IMR-90 (cell line): ENCODE data around the gene ZSWIM8. TPM values are rescaled to one million over a fixed set of nuclear protein-coding genes. Genes with fewer than 3 reads are reported as not detected.

Experiments
- ATAC-seq: fragments of 200-7000 bp; cut with Tn5 transposase; 2 replicates; pipeline ENCODE4 v1.9.1; 2020; ENCODE audit warnings: low read depth, mild to moderate bottlenecking, moderate library complexity
- BruUV-seq: library from RNA; stranded (reverse); fragments of 400-500 nt; replicated peaks from 2 replicates; lab custom pipeline; 2021; lab: Mats Ljungman, UMichigan
- CTCF ChIA-PET: fragments of 300-600 bp; formaldehyde crosslinking; extraction: SDS; loops from one replicate; lab custom pipeline; 2021; ENCODE audit warnings: antibody characterized with exemption; lab: Yijun Ruan, JAX
- POLR2A ChIA-PET: fragments of 300-600 bp; sonication (Branson Sonifier 250); formaldehyde crosslinking; loops from one replicate; lab custom pipeline; 2022; ENCODE audit warnings: antibody characterized with exemption; ENCODE audit not compliant: unreplicated experiment; lab: Charles Lee
- DNase-seq: peaks from one replicate; pipeline ENCODE4 v3.0.0; 2013
- H2AFZ ChIP-seq: replicated peaks from 2 replicates; pipeline ENCODE3; 2013; ENCODE audit warnings: low read length, mild to moderate bottlenecking; ENCODE audit not compliant: poor library complexity
- H2AK5ac ChIP-seq: 2 replicates; pipeline ENCODE4 v1.6.1; 2013; ENCODE audit warnings: low read depth, low read length, inconsistent platforms
- H2AK9ac ChIP-seq: replicated peaks from 2 replicates; pipeline ENCODE3; 2013; ENCODE audit warnings: mild to moderate bottlenecking, low read depth, low read length, moderate library complexity; ENCODE audit not compliant: poor library complexity
- H2BK120ac ChIP-seq: 2 replicates; pipeline ENCODE4 v1.6.1; 2013; ENCODE audit warnings: low read depth, low read length, inconsistent platforms
- H2BK15ac ChIP-seq: 3 replicates; pipeline ENCODE4 v1.6.1; 2013; ENCODE audit warnings: low read depth, low read length, inconsistent platforms
- H2BK20ac ChIP-seq: 2 replicates; pipeline ENCODE4 v1.6.1; 2013; ENCODE audit warnings: low read depth, mild to moderate bottlenecking, inconsistent platforms, low read length, moderate library complexity
- H2BK5ac ChIP-seq: 2 replicates; pipeline ENCODE4 v1.6.1; 2013; ENCODE audit warnings: mild to moderate bottlenecking, low read depth, low read length, inconsistent platforms; ENCODE audit not compliant: poor library complexity, severe bottlenecking
- H3K14ac ChIP-seq: replicated peaks from 2 replicates; pipeline ENCODE4 v1.6.1; 2013; ENCODE audit warnings: low read depth, low read length, inconsistent platforms
- H3K18ac ChIP-seq: 2 replicates; pipeline ENCODE4 v1.6.1; 2013; ENCODE audit warnings: low read depth, low read length, control low read depth
- H3K23ac ChIP-seq: 2 replicates; pipeline ENCODE4 v1.6.1; 2013; ENCODE audit warnings: low read depth, low read length, inconsistent platforms
- H3K27ac ChIP-seq: 2 replicates; pipeline ENCODE4 v1.5.1; 2013; ENCODE audit warnings: mild to moderate bottlenecking, control low read depth, low read length; ENCODE audit not compliant: insufficient read depth
- H3K27me3 ChIP-seq: 2 replicates; pipeline ENCODE4 v1.6.1; 2013; ENCODE audit warnings: low read length; ENCODE audit not compliant: control insufficient read depth, insufficient read depth
- H3K36me3 ChIP-seq: 2 replicates; pipeline ENCODE4 v1.6.1; 2013; ENCODE audit warnings: low read length, mixed read lengths; ENCODE audit not compliant: control insufficient read depth, insufficient read depth
- H3K4ac ChIP-seq: 2 replicates; pipeline ENCODE4 v1.6.1; 2013; ENCODE audit warnings: low read depth, low read length, inconsistent platforms
- H3K4me1 ChIP-seq: 2 replicates; pipeline ENCODE4 v1.6.1; 2013; ENCODE audit warnings: low read length, mixed read lengths; ENCODE audit not compliant: control insufficient read depth, insufficient read depth
- H3K4me2 ChIP-seq: 2 replicates; pipeline ENCODE4 v1.6.1; 2013; ENCODE audit warnings: low read depth, mild to moderate bottlenecking, control low read depth, low read length, moderate library complexity
- H3K4me3 ChIP-seq: 2 replicates; pipeline ENCODE4 v1.5.1; 2013; ENCODE audit warnings: low read depth, mild to moderate bottlenecking, control low read depth, low read length, moderate library complexity; ENCODE audit not compliant: insufficient read depth
- H3K56ac ChIP-seq: 2 replicates; pipeline ENCODE4 v1.6.1; 2013; ENCODE audit warnings: low read length, inconsistent platforms; ENCODE audit not compliant: insufficient read depth; ENCODE audit errors: extremely low read depth
- H3K79me1 ChIP-seq, 2 experiments: 2 replicates each; pipeline ENCODE4 v1.6.1; 2013; ENCODE audit warnings: low read length in 2 of 2, inconsistent platforms in 1 of 2, low read depth in 1 of 2
- H3K9ac ChIP-seq: 2 replicates; pipeline ENCODE4 v1.6.1; 2013; ENCODE audit warnings: low read depth, low read length, control low read depth
- H3K9me1 ChIP-seq: 2 replicates; pipeline ENCODE4 v1.6.1; 2013; ENCODE audit warnings: low read length, inconsistent platforms; ENCODE audit not compliant: insufficient read depth
- H3K9me3 ChIP-seq: 2 replicates; pipeline ENCODE4 v1.6.1; 2013; ENCODE audit warnings: low read length; ENCODE audit not compliant: control insufficient read depth, insufficient read depth
- H4K20me1 ChIP-seq: 2 replicates; pipeline ENCODE4 v1.6.1; 2013; ENCODE audit warnings: low read length, inconsistent platforms; ENCODE audit not compliant: insufficient read depth
- H4K5ac ChIP-seq: 2 replicates; pipeline ENCODE4 v1.6.1; 2013; ENCODE audit warnings: mild to moderate bottlenecking, low read depth, low read length, control low read depth
- H4K8ac ChIP-seq, 2 experiments: 2 replicates each; pipeline ENCODE4 v1.6.1; 2013; ENCODE audit warnings: low read depth in 2 of 2, low read length in 2 of 2, control low read depth in 1 of 2, inconsistent platforms in 1 of 2
- H4K91ac ChIP-seq: 2 replicates; pipeline ENCODE4 v1.6.1; 2013; ENCODE audit warnings: low read depth, low read length, inconsistent platforms; ENCODE audit not compliant: insufficient read depth
- FOS ChIP-seq: fragments of 150-350 bp; IDR thresholded peaks from 2 replicates; pipeline ENCODE4 v1.6.1; 2016; ENCODE audit warnings: low read depth, low read length
- MAFK ChIP-seq: IDR thresholded peaks from 2 replicates; pipeline ENCODE4 v1.6.1; 2012; ENCODE audit warnings: low read depth, low read length, improper control_type of control experiment
- MAZ ChIP-seq: IDR thresholded peaks from 2 replicates; pipeline ENCODE4 v1.6.1; 2012; ENCODE audit warnings: low read depth, mild to moderate bottlenecking, low read length, improper control_type of control experiment, moderate library complexity, borderline replicate concordance
- POLR2A ChIP-seq: IDR thresholded peaks from 2 replicates; pipeline ENCODE4 v1.6.1; 2012; ENCODE audit warnings: mild to moderate bottlenecking, low read depth, low read length
- RFX5 ChIP-seq: IDR thresholded peaks from 2 replicates; pipeline ENCODE4 v1.8.0; 2012; ENCODE audit warnings: low read depth, mild to moderate bottlenecking, low read length, moderate library complexity
- WGBS, 2 experiments: methylation state at CpG; one replicate each; pipeline versions ENCODE4 v1.1.5 to v1.1.7; 2013; ENCODE audit warnings: missing lambda C conversion rate in 2 of 2; ENCODE audit not compliant: insufficient read length in 1 of 2; ENCODE audit errors: extremely low coverage in 2 of 2; 5-methylcytosine and 5-hydroxymethylcytosine counted together
- dilution Hi-C: fragments of 300-500 bp; cut with HindIII; formaldehyde crosslinking; loops from one replicate; pipeline ENCODE4 v1.14.3; 2018; ENCODE audit warnings: low sequenced_read_pairs; ENCODE audit not compliant: unreplicated experiment
- in situ Hi-C: fragments of 300-500 bp; cut with MboI; formaldehyde crosslinking; loops from 3 replicates; pipeline ENCODE4 v1.14.3; 2019; ENCODE audit warnings: low sequenced_read_pairs, inconsistent platforms, mixed read lengths
- intact Hi-C: fragments of 100-400 bp; cut with micrococcal nuclease; formaldehyde crosslinking; loops from 2 replicates; pipeline ENCODE4 v1.10.0; 2022
- polyA plus RNA-seq, 3 experiments: library from polyadenylated mRNA; depleted of rRNA; stranded (reverse); fragments of >200 nt; gene quantifications; 2 replicates each; pipeline ENCODE4 v1.2.3, GENCODE V29; 2012; ENCODE audit warnings: low replicate concordance in 1 of 3
- total RNA-seq: library from RNA; depleted of rRNA; stranded (reverse); fragments of >200 nt; gene quantifications from 2 replicates; pipeline ENCODE4 v1.2.3, GENCODE V29; 2012

ZSWIM8 gene
- total and polyA plus RNA-seq, 2 of the 4 experiments (the other 2 are of a cell fraction): 16.8 to 103 TPM

DNA sequence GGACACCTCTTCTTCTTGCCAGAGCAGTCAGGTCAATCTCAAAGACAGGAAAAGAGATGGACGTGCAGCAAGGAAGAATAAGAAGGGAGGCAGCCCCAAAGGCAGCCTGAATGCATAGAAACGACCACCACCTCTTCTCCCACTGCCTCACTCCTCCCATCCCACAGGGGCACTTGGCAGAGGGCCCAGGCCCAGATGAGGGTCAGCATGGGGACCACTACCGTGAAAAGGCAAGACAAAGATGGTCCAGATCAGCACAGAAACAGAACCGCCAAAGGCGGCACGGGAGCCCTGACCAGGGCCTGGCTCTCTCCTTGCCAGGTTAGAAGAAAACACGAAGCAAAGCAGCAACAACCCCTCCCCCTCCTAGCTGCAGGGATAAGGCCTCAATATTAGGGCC, 27.9 kb downstream of the ZSWIM8 start:
- Histone ChIP-seq H3K4me1 (peaks cover 12% of the 10 kb centered on the region), H3K27me3 (no peaks in the 10 kb centered on the region), H3K4me2 (no peak overlapping the region), H4K20me1 (no peaks in the 10 kb centered on the region), H2BK15ac (no peak overlapping the region), H3K23ac (no peak overlapping the region), H4K5ac (no peak overlapping the region), H2BK20ac (no peak overlapping the region), H4K8ac (no peak overlapping the region), H3K27ac (no peak overlapping the region), H3K4ac (no peak overlapping the region), H3K4me3 (no peak overlapping the region), H3K9ac (no peak overlapping the region), H2AFZ (no peak overlapping the region), H4K91ac (no peak overlapping the region), H3K14ac (no peak overlapping the region), H3K18ac (no peak overlapping the region), H3K56ac (no peak overlapping the region), H3K79me1 (peaks cover 14 to 34% of the 10 kb centered on the region in 2 experiments; a peak in 3 of 4 replicates), H3K9me1 (peaks cover 15% of the 10 kb centered on the region), H3K36me3 (peaks cover 25% of the 10 kb centered on the region), H3K9me3 (no peaks in the 10 kb centered on the region), H2AK9ac (no peak overlapping the region), H2AK5ac (no peak overlapping the region), H2BK5ac (no peak overlapping the region), H2BK120ac (no peak overlapping the region)
- dilution Hi-C loops: no loop called here
- POLR2A ChIA-PET: no interaction called here
- in situ Hi-C loops: no loop called here
- no peak for TF ChIP-seq RFX5
- no peak for TF ChIP-seq MAZ
- no peak for TF ChIP-seq POLR2A
- no peak for TF ChIP-seq MAFK
- no peak for TF ChIP-seq FOS
- CTCF ChIA-PET: no interaction called here
- no peak for ATAC-seq
- no peak for DNase-seq
- intact Hi-C loops: no loop called here
- 89% methylated on average over 1 of the region's 7 CpGs; no CpG with 5 or more reads in 1 of the 2 experiments for WGBS, 2 experiments
- BruUV-seq: no TSS peak
